ENCODE results near the gene CRTC3. TPM values are rescaled to one million over a fixed set of nuclear protein-coding genes. Genes with fewer than 3 reads are reported as not detected.
"Not testable (repeated sequence)": the region's sequence is repeated elsewhere in the genome, so short reads cannot be mapped to it uniquely, and the experiment has no call there.

CRTC3 gene
- total RNA-seq, 1 donor from 2014 or later = 45.7 TPM

DNA sequence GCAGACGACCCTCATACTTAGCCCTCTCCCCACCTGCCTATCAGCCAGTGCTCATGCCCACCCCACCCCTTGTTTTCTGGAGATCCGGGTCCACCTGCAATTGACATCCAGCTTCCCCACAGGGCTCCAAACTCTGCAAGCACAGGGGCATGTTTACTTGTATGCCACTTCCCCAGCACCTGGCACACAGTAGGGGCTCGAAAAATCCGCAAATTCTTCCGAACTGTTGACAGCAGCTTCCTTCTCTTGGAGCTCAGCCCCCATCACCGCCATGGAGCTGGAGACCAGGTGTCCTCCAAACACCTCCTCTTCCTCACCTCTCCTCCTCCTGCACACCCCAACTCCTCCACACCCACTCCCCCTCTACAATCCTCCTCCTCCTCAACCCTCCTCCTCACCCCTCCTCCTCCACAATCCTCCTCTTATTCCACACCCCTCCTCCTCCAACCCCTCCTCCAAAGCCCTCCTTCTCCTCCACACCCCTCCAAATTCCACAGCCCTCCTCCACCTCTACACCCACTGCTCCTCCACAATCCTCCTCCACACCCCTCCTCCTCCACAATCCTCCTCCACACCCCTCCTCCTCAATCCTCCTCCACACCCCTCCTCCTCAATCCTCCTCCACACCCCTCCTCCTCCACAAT is 117.1 kb downstream of the CRTC3 start:
- DNase-seq (ENCODE audit: low spot score) = no peak

DNA sequence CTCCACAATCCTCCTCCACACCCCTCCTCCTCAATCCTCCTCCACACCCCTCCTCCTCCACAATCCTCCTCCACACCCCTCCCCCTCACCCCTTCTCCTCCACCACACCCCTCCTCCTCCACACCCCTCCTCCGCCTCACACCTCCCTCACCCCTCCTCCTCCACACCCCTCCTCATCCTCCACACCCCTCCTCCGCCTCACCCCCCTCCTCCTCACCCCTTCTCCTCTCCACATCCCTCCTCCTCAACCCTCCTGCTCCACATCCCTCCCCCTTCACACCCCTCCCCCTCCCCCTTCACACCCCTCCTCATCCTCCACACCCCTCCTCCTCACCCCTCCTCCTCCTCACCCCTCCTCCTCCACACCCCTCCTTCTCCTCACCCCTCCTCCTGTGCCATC is 117.6 kb downstream of the CRTC3 start:
- DNase-seq (ENCODE audit: low spot score) = no peak

DNA sequence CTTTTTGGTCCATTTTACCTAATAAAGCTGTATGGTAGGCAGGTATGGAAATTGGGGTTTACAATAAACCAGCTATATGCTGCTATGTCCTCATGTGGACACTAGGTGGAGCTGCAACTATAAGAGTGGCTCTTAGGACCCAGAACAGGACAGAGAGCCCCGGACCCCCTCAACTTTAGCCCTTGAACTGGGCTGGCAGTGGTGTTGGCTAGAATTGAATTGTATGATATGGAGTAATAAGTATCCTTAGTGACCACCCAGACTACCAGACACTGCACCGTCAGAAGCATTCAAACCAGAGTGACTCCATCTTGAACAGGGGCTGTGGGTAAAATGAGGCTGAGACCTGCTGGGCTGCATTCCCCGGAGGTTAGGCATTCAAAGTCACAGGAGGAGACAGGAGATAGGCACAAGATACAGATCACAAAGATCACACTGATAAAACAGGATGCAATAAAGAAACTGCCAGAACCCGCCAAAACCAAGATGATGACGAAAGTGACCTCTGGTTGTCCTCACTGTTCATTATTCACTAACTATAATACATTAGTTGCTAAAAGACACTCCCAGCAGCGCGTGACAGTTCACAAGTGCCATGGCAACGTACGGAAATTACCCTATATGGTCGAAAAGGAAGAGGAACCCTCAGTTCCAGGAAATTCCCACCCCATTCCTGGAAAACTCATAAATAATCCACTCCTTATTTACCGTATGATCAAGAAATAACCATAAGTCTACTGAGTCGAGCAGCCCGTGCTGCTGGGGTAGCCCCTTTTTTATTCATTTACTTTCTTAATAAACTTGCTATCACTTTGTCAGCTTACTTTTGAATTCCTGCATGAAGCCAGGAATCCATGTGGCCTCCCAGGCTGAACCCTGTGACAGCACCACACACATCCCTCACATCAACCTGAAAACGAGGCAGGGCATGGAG is 118.7 kb downstream of the CRTC3 start:
- no peak for DNase-seq (ENCODE audit: low spot score)

GRCh38 chr15:90650117-90650955 is 120.6 kb downstream of the CRTC3 start:
- no peak for DNase-seq (ENCODE audit: low spot score)

DNA sequence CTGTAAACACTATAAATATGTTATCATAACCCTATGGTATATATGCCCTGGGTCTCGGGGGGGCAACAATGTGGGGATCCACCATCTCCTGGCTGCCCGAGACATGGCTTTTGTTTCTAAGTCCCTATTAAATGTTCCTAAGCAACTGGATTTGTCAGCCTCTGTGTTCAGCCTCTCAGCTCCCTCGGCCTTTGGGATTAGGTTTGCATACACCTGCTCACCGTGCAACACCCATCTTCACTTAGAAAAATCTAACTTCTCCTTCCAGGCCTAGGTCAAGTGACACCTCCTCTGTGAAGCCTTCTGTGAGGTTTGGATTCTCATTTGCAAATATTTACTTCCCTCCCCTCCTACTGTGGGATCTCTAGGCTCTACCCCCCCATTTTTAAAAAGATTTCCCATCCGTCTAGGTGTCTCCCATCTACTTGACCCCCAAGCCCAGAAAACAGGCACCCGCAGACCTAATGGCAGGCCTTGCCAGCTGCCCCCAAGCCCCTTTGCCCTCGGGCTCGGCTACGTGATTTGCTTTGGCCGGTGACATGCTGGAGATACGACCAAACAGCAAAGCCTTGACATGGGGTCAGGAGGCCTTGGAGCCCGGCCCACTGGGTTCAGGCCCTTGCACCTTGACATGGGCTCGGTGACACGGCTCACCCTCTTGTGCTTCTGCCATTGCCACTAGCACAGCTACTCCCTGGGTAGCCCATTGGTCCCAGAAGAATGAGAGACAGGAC is 121.4 kb downstream of the CRTC3 start:
- DNase-seq (ENCODE audit: low spot score) = no peak

GRCh38 chr15:90654233-90655136 is 124.8 kb downstream of the CRTC3 start:
- no peak for DNase-seq (ENCODE audit: low spot score)

GRCh38 chr15:90657520-90658172 is 127.9 kb downstream of the CRTC3 start:
- not testable (repeated sequence) for DNase-seq (ENCODE audit: low spot score)

GRCh38 chr15:90659481-90659880 is 129.8 kb downstream of the CRTC3 start:
- DNase-seq (ENCODE audit: low spot score) = no peak

DNA sequence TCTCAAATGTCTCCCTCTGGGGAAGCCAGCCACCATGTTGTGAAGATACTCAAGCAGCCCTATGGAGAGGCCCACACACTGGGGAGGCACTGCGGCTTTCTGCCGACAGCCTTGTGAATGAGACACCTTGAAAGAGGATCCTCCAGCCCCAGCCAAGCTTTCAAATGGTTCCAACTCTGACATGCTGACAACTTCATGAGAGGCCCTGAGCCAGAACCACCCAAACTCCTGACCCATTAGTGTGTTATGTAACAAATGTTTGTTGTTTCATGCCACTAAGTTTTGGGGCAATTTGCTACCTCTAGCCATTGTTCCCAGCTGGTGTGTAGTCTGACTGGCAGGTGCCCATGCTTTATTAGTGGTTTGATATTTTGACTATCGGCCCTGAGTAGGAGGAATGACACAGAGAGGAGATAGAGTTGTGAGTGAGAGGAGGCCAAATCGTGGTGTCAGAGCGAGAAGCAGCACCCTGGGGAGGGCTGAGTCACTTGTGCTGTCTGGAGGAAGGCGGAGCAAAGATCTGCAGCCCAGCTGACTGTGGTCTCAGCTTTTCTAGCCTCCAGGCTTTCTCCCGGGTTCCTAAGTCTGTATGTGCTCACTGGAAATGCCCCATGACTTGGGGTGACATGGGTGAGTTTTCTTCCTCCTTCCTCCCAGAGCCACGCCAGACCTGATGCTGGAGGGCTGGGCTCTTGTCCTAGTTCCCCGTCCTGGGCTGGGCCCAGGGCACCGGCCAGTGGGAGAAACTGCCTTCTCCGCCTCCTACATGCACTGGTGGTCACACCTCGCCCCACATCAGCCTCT is 130.7 kb downstream of the CRTC3 start:
- no peak for DNase-seq (ENCODE audit: low spot score)

DNA sequence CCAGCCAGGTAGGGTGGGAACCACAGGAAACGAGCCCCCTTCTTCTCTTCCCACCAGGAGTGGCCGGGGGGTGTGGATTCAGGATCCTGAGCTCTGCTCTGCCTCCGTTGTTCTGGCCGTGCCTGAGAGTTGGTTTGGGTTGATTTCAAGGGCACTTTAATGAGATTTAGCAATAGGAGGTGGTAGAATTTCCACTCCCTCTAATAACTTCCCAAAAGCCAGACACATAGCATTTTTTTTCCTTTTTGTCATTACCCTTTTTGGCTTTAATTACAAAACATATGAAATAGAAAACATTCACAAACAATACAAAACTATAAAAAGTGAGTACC is 131.2 kb downstream of the CRTC3 start:
- not testable (repeated sequence) for DNase-seq (ENCODE audit: low spot score)

DNA sequence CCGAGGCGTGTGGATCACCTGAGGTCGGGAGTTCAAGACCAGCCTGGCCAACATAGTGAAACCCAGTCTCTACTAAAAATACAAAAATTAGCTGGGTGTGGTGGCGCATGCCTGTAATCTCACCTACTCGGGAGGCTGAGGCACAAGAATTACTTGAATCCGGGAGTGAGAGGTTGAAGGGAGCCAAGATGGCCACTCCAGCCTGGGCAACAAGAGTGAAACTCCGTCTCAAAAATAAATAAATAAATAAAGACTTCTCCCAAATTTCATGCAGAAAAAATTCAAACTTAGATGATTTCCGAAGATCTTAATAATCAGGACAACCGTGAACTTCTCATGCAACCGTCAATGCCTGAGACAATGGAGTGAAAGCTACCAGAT is 134.3 kb downstream of the CRTC3 start:
- not testable (repeated sequence) for DNase-seq (ENCODE audit: low spot score)

DNA sequence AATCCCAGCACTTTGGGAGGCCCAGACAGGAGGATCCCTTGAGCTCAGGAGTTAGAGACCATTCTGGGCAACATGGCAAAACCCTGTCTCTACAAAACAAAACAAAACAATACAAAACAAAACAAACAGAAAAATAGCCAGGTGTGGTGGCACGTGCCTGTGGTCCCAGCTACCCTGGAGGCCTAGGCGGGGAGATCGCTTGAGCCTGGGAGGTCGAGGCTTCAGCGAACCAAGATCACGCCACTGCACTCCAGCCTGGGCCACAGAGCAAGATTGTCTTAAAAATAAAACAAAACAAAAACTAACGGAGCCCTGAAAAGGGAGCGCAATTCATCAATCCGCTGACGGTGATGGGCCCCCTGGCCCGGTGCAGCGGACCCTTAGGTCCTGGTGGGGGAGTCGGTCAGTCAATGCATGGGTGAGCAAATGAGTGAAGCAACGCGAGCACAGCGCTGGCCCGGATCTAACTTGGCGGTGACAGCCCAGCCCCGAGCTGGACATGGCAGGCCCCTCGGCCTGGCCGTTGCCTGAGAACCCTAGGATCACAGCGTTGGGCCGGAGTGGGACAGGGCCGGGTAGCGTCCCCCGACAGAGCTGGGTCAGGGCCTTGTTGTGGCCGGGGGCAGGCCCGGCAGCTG is 135.0 kb downstream of the CRTC3 start:
- no peak for DNase-seq (ENCODE audit: low spot score)

GRCh38 chr15:90665288-90666134 is 135.8 kb downstream of the CRTC3 start:
- no peak for DNase-seq (ENCODE audit: low spot score)

DNA sequence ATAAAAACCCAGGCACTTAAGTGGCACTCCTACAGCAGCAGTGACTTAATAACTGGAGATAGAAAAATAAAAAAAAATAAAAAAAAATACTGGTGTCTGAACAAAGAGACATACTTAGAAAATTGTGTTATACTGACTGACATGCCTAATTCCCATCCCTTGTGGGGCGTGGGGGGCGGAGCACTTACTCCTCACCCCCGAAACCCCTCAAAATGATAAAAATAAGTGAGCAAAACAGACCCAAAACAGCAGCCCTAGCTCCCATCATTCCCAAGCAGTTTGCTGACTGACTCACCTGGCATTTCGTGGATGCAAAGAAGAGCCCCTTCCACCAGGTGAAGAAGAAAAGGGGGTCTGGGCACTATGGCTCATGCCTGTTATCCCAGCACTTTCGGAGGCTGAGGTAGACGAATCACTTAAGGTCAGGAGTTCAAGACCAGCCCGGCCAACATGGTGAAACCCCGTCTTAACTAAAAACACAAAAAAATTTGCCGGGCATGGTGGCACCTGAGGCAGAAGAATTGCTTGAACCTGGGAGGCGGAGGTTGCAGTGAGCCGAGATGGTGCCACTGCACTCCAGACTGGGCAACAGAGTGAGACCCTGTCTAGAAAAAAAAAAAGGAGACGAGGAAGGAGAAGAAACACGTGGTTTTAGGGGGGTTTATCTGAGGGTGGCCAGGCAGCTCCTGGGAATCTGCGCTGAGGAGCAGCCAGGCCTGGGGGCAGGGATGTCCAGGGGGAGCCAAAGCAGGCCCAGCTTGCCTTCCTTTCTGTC is 136.6 kb downstream of the CRTC3 start:
- DNase-seq (ENCODE audit: low spot score) = no peak

- no peak for DNase-seq (ENCODE audit: low spot score)
Measured at GRCh38 chr15:90667073-90667754, 137.5 kb downstream of the CRTC3 start.

All from mesenteric fat pad (tissue), 1 donor.